Sciatic nerve (tissue), 1 donor: ENCODE results near the gene LLGL1. TPM values are rescaled to one million over a fixed set of nuclear protein-coding genes. Genes with fewer than 3 reads are reported as not detected.

ENCODE experiments used
- total RNA-seq: library from RNA; stranded (reverse); fragmentation: NEBNext Ultra II Directional; extraction: Animal tissue kit (Norgen Biotek cat#: 25700); gene quantifications from one replicate; pipeline ENCODE4 v1.2.1, GENCODE V29; 2021
- donor health status: DM: no; HTN: no; CAD: no.

The LLGL1 gene
- total RNA-seq, 1 donor from 2014 or later: 21.4 TPM

Other genes with a start within 250 kb of the LLGL1 start
- gene ATPAF2, start 186.5 kb upstream of the LLGL1 start, total RNA-seq: 22.8 TPM
- 17.1 TPM for gene GID4, start 186.2 kb upstream of the LLGL1 start, total RNA-seq
- 29.8 TPM for gene DRG2, start 137.7 kb upstream of the LLGL1 start, total RNA-seq
- 4.4 TPM for gene MYO15A, start 116.9 kb upstream of the LLGL1 start, total RNA-seq
- gene ALKBH5, start 41.8 kb upstream of the LLGL1 start, total RNA-seq: 96.3 TPM
- 244 TPM for gene FLII, start 33.1 kb downstream of the LLGL1 start, total RNA-seq
- 15.5 TPM for gene MIEF2, start 35.0 kb downstream of the LLGL1 start, total RNA-seq
- gene TOP3A, start 89.4 kb downstream of the LLGL1 start, total RNA-seq: 37.0 TPM
- gene SMCR8, start 89.7 kb downstream of the LLGL1 start, total RNA-seq: 13.4 TPM
- 28.0 TPM for gene SHMT1, start 137.9 kb downstream of the LLGL1 start, total RNA-seq
- gene EVPLL, start 152.1 kb downstream of the LLGL1 start, total RNA-seq: not detected